Ascending aorta (tissue), 2 donors: ENCODE results near the gene CRHR2. TPM values are rescaled to one million over a fixed set of nuclear protein-coding genes. Genes with fewer than 3 reads are reported as not detected.

Source experiments
- DNase-seq, 2 donors: peaks; one replicate each; pipeline ENCODE4 v3.0.0-alpha.2; 2019; ENCODE audit warnings: low spot score in 2 of 2
- H3K27ac ChIP-seq, 2 donors: fragments of 200-600 bp; sonication (generic); one replicate each; pipeline ENCODE4 v1.5.1; 2016 to 2017; ENCODE audit warnings: mild to moderate bottlenecking in 1 of 2
- H3K27me3 ChIP-seq: fragments of 200-600 bp; sonication (generic); one replicate; pipeline ENCODE4 v1.5.1; 2017
- H3K36me3 ChIP-seq, 2 donors: fragments of 200-600 bp; sonication (generic); one replicate each; pipeline ENCODE4 v1.5.1; 2016
- H3K4me1 ChIP-seq, 2 donors: fragments of 200-600 bp; sonication (generic); one replicate each; pipeline ENCODE4 v1.5.1; 2016 to 2017; ENCODE audit warnings: mild to moderate bottlenecking in 1 of 2
- H3K4me3 ChIP-seq, 2 donors: fragments of 200-600 bp; sonication (generic); one replicate each; pipeline ENCODE4 v1.5.1; 2016 to 2017; ENCODE audit warnings: mild to moderate bottlenecking in 1 of 2
- H3K9me3 ChIP-seq, 2 donors: fragments of 200-600 bp; sonication (generic); one replicate each; pipeline ENCODE4 v1.5.1; 2016
- intact Hi-C: fragments of 100-400 bp; cut with DNase I; formaldehyde crosslinking; loops from one replicate; pipeline ENCODE4 v1.15.1; 2023
- total RNA-seq: library from RNA; depleted of rRNA; stranded (reverse); fragments of >200 nt; gene quantifications from one replicate; pipeline ENCODE4 v1.1.0, GENCODE V29; 2016
- TF ChIP-seq, protein P1 (sequence below), 3 experiments: fragments of 200-600 bp in 2 of 3; fragments of 450-650 bp in 1 of 3; sonication (generic) in 2 of 3; IDR thresholded peaks; one replicate each; pipeline ENCODE4 v1.5.1; 2016 to 2019; ENCODE audit warnings: antibody characterized with exemption in 3 of 3, mild to moderate bottlenecking in 1 of 3, moderate library complexity in 1 of 3

The CRHR2 gene
- total RNA-seq, 1 donor from 2014 or later: 3.1 TPM

DNA sequence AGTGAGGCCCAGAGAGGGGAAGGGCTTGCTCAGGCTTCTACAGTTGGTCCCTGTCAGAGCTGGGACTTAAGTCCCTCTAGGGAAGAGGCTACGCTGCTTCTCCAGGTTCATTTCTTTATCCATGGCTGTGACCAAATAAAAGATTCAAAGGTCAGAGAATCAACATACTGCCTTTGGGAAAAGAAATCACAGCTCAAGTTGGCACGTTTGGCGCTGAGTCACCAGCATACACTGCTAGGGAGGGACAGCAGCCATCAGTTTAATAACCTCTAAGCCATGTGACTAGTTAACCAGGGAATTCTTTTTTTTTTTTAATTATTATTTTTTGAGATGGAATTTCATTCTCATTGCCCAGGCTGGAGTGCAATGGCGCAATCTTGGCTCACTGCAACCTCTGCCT lies 28.4 kb upstream of the CRHR2 start:
- Histone ChIP-seq H3K27ac (no peak overlapping the region), H3K4me1 (no peaks in the 10 kb centered on the region), H3K36me3 (no peaks in the 10 kb centered on the region), H3K9me3 (no peaks in the 10 kb centered on the region), H3K4me3 (no peak overlapping the region), H3K27me3 (no peaks in the 10 kb centered on the region)
- DNase-seq: no peak
- TF ChIP-seq, protein P1, sequence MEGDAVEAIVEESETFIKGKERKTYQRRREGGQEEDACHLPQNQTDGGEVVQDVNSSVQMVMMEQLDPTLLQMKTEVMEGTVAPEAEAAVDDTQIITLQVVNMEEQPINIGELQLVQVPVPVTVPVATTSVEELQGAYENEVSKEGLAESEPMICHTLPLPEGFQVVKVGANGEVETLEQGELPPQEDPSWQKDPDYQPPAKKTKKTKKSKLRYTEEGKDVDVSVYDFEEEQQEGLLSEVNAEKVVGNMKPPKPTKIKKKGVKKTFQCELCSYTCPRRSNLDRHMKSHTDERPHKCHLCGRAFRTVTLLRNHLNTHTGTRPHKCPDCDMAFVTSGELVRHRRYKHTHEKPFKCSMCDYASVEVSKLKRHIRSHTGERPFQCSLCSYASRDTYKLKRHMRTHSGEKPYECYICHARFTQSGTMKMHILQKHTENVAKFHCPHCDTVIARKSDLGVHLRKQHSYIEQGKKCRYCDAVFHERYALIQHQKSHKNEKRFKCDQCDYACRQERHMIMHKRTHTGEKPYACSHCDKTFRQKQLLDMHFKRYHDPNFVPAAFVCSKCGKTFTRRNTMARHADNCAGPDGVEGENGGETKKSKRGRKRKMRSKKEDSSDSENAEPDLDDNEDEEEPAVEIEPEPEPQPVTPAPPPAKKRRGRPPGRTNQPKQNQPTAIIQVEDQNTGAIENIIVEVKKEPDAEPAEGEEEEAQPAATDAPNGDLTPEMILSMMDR (IDR thresholded peaks at IDR 0.05): no peak
- intact Hi-C loops: no loop called here

DNA sequence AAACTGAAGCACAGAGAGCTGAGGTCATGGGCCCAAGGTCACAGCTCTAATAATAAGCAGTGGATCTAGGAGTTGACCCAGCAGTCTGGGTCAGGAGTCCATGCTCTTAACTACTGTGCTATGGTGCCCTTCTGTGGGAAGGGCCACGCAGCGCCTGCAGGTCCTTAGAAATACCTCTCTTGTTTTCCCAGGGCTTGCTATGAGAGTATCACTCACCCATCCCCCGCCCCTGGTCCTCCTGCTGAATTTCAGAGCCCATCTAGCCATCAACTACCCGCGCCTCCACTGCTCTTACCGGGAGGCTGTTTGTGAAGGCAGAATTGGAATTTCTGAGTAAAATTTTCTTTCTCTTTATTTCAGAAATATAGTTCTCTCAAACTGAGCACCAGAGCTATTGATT lies 27.3 kb upstream of the CRHR2 start:
- DNase-seq: no peak
- Histone ChIP-seq H3K9me3 (no peaks in the 10 kb centered on the region), H3K4me3 (no peak overlapping the region), H3K27me3 (no peaks in the 10 kb centered on the region), H3K27ac (no peak overlapping the region), H3K36me3 (no peaks in the 10 kb centered on the region), H3K4me1 (no peaks in the 10 kb centered on the region)
- TF ChIP-seq, protein P1 (IDR thresholded peaks at IDR 0.05): no peak
- intact Hi-C loops: no loop called here

DNA sequence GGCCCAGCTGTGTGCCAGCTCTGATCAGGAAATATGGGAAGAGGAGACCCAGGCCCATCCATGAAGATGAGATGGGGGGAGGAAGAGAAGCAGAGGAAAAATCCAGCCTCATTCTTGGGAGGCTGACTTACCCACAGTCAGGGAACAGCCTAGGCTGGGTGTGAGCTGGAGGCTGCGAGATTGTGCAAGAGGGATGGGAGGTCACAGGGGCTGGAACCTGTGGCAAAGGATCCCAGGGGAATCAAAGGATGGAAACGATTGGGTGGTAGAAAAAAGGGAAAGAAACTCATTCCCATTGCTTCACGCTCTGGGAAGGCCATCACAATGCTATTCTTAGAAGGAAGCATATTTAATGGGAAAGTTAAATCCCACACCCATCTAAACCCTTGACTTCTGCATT lies 26.7 kb upstream of the CRHR2 start:
- Histone ChIP-seq H3K4me3 (no peak overlapping the region), H3K4me1 (no peaks in the 10 kb centered on the region), H3K9me3 (no peaks in the 10 kb centered on the region), H3K27me3 (no peaks in the 10 kb centered on the region), H3K27ac (no peak overlapping the region), H3K36me3 (no peaks in the 10 kb centered on the region)
- intact Hi-C loops: no loop called here
- no peak for DNase-seq
- TF ChIP-seq, protein P1 (IDR thresholded peaks at IDR 0.05): no peak

DNA sequence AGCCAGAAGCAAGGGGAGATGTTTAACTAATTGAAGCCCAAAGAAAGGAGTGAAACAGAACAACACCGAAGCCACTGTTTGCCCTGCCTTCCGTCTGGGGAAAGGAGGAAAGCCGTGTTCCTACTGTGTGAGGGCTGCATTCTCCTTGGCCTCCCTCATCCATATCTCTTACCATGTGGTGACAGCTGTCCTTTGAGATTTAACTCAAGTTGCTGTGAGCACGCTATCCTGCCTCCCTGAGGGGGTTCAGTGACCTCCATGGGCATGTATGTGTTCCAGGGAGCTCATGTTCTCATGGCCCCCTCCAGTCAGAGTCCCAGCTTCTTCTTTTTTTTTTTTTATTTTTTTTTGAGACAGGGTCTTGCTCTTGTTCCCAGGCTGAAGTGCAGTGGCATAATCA lies 26.2 kb upstream of the CRHR2 start:
- TF ChIP-seq, protein P1 (IDR thresholded peaks at IDR 0.05): no peak
- no peak for DNase-seq
- no peaks in the 10 kb centered on the region for H3K4me1 ChIP-seq
- no peaks in the 10 kb centered on the region for H3K27me3 ChIP-seq
- no peak overlapping the region for H3K27ac ChIP-seq
- no peaks in the 10 kb centered on the region for H3K36me3 ChIP-seq
- H3K4me3 ChIP-seq: no peak overlapping the region
- intact Hi-C loops: no loop called here
- H3K9me3 ChIP-seq: no peaks in the 10 kb centered on the region

DNA sequence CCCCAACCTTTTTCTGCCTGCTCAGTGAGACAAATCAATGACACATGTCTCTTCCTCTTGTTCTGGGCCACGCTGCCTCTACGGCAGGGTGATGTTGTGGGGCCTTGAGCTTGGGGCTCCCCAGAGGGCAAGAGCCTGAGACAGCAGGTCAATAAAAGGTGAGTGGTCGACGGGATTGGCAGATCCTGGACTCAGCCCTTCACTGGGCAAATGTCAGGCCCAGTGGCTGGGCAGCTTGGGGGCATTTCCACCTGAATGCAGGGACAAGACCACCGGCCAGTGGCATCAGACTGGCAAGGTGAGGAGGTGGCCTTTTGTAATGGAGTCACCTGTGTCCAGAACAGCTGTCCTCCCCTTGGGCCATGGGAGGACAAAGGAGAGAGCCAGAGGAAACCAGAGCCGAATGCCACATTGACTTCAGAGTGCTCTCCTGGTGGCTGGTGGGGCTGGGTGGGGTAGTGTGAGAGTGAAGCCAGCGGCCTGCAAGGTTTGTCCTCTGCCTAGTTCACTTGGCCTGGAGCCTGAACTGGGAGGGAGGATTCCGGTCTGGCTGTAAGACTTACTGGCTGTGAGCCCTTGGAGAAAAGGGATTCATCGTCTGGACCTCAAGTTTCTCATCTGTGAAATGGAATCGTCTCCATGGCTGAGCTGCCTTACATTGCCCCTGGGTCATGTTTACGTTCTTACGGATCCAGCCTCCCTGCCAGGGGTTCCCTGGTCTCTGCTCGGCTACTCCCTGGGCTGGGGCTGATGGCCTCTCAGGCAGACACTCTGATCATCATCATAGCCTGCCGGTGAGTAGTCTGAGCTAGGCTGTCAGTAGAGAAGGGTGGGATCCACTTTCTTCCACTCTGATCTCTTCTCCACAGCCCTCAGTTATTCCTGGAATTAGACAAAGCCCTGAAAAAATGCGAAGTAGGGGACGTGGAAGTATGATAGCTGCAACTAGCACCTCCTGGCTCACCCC lies 25.4 kb upstream of the CRHR2 start:
- Histone ChIP-seq H3K9me3 (no peaks in the 10 kb centered on the region), H3K36me3 (no peaks in the 10 kb centered on the region), H3K27me3 (no peaks in the 10 kb centered on the region), H3K4me3 (no peak overlapping the region), H3K4me1 (no peaks in the 10 kb centered on the region), H3K27ac (no peak overlapping the region)
- DNase-seq: peak in 1 of 2 donors; percentile 70
- intact Hi-C loops: no loop called here
- TF ChIP-seq, protein P1 (IDR thresholded peaks at IDR 0.05): no peak
